Vagina (tissue), 2 donors: Measurements from ENCODE around the gene TTLL9.

Source experiments
- POLR2A ChIP-seq, 2 donors: fragments of 450-650 bp; IDR thresholded peaks; one replicate each; pipeline ENCODE4 v1.6.1; 2017; ENCODE audit warnings: antibody characterized with exemption in 2 of 2, mild to moderate bottlenecking in 2 of 2, moderate library complexity in 2 of 2
- POLR2AphosphoS5 ChIP-seq, 2 donors: sonication (generic); formaldehyde crosslinking; IDR thresholded peaks; one replicate each; pipeline ENCODE4 v1.9.0; 2017; ENCODE audit warnings: antibody characterized with exemption in 2 of 2, mild to moderate bottlenecking in 2 of 2, low read depth in 1 of 2; ENCODE audit not compliant: insufficient read depth in 1 of 2
- TF ChIP-seq, protein P1 (sequence below), 3 experiments: fragments of 450-650 bp in 2 of 3; fragments of 200-600 bp in 1 of 3; sonication (generic) in 1 of 3; IDR thresholded peaks; one replicate each; pipeline ENCODE4 v1.5.1; 2017 to 2019; ENCODE audit warnings: antibody characterized with exemption in 3 of 3, mild to moderate bottlenecking in 2 of 3, moderate library complexity in 2 of 3

DNA sequence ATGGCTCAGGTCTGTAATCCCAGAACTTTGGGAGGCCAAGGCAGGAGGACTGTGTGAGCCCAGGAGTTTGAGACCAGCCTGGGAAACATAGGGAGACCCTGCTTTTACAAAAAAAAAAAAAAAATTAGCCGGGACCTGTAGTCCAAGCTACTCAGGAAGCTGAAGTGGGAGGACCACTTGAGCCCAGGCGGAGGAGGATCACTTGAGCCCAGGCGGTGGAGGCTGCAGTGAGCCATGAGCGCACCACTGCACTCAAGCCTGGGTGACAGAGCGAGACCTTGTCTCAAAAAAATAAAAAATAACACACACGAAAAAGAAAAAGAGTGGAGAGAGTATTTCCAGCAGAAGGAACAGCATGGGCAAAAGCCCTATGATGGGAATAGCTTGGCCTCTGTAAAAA, 2.0 kb downstream of the TTLL9 start:
- TF ChIP-seq, protein P1, sequence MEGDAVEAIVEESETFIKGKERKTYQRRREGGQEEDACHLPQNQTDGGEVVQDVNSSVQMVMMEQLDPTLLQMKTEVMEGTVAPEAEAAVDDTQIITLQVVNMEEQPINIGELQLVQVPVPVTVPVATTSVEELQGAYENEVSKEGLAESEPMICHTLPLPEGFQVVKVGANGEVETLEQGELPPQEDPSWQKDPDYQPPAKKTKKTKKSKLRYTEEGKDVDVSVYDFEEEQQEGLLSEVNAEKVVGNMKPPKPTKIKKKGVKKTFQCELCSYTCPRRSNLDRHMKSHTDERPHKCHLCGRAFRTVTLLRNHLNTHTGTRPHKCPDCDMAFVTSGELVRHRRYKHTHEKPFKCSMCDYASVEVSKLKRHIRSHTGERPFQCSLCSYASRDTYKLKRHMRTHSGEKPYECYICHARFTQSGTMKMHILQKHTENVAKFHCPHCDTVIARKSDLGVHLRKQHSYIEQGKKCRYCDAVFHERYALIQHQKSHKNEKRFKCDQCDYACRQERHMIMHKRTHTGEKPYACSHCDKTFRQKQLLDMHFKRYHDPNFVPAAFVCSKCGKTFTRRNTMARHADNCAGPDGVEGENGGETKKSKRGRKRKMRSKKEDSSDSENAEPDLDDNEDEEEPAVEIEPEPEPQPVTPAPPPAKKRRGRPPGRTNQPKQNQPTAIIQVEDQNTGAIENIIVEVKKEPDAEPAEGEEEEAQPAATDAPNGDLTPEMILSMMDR (IDR thresholded peaks at IDR 0.05), result no peak
- TF ChIP-seq POLR2A (IDR thresholded peaks at IDR 0.05) (no peak), POLR2AphosphoS5 (IDR thresholded peaks at IDR 0.05; ENCODE audit: insufficient read depth in 1 of 2, low read depth in 1 of 2) (no peak)
